Measurements from ENCODE around the gene THADA. TPM values are rescaled to one million over a fixed set of nuclear protein-coding genes. Genes with fewer than 3 reads are reported as not detected.

THADA gene
- total and polyA plus RNA-seq, 12 donors = 7.5 to 18.0 (median 15.2) TPM

GRCh38 chr2:43293744-43294695 is 301.8 kb downstream of the THADA start:
- peak in 1 of 2 donors; percentile 37 for DNase-seq
- Histone ChIP-seq H3K27ac (peak overlapping the region in 9 of 10 donors; percentile 5 to 82 (median 56)), H3K9me3 (no peaks in the 10 kb centered on the region), H3K4me3 (no peak overlapping the region), H3K36me3 (peaks cover 0 to 38% (median 0%) of the 10 kb centered on the region in 9 donors), H3K27me3 (no peaks in the 10 kb centered on the region), H3K4me1 (peaks cover 3 to 37% (median 16%) of the 10 kb centered on the region in 9 donors)
- no peak for TF ChIP-seq CTCF (IDR thresholded peaks at IDR 0.05)
- intact Hi-C loops (cut with DNase I) = no loop called here
- 65 to 69% methylated on average over 6 of the region's 6 CpGs for WGBS, 2 donors
- ATAC-seq = peak; percentile 62 to 96 (median 89)

GRCh38 chr2:43292851-43293743 is 302.7 kb downstream of the THADA start:
- no peak for ATAC-seq
- no peak for TF ChIP-seq CTCF (IDR thresholded peaks at IDR 0.05)
- H3K4me1 ChIP-seq = peaks cover 3 to 44% (median 16%) of the 10 kb centered on the region in 9 donors
- WGBS, 2 donors = 87 to 92% methylated on average over 11 of the region's 11 CpGs
- peaks cover 0 to 47% (median 0%) of the 10 kb centered on the region in 9 donors for H3K36me3 ChIP-seq
- no peak overlapping the region for H3K4me3 ChIP-seq
- H3K27me3 ChIP-seq = no peaks in the 10 kb centered on the region
- intact Hi-C loops (cut with DNase I) = no loop called here
- H3K27ac ChIP-seq = peak overlapping the region in 6 of 10 donors; percentile 36 to 82 (median 62)
- H3K9me3 ChIP-seq = no peaks in the 10 kb centered on the region
- DNase-seq = no peak

GRCh38 chr2:43292297-43292696 is 303.5 kb downstream of the THADA start:
- no peak for DNase-seq
- H3K36me3 ChIP-seq = peaks cover 0 to 55% (median 0%) of the 10 kb centered on the region in 9 donors
- 100% methylated on average over 1 of the region's 1 CpG for WGBS, 2 donors
- no peaks in the 10 kb centered on the region for H3K9me3 ChIP-seq
- no peak overlapping the region for H3K4me3 ChIP-seq
- H3K27me3 ChIP-seq = no peaks in the 10 kb centered on the region
- intact Hi-C loops (cut with DNase I) = no loop called here
- no peak for ATAC-seq
- TF ChIP-seq CTCF (IDR thresholded peaks at IDR 0.05) = no peak
- no peak overlapping the region for H3K27ac ChIP-seq
- H3K4me1 ChIP-seq = peaks cover 3 to 44% (median 16%) of the 10 kb centered on the region in 9 donors

GRCh38 chr2:43289331-43289730 is 306.5 kb downstream of the THADA start:
- intact Hi-C loops (cut with DNase I) = no loop called here
- Histone ChIP-seq H3K27me3 (no peaks in the 10 kb centered on the region), H3K27ac (no peak overlapping the region), H3K4me1 (peaks cover 0 to 29% (median 7%) of the 10 kb centered on the region in 9 donors), H3K4me3 (no peak overlapping the region), H3K36me3 (peaks cover 0 to 85% (median 23%) of the 10 kb centered on the region in 9 donors), H3K9me3 (peaks cover 0 to 11% (median 3%) of the 10 kb centered on the region in 11 donors)
- 89 to 93% methylated on average over 4 of the region's 4 CpGs for WGBS, 2 donors
- TF ChIP-seq CTCF (IDR thresholded peaks at IDR 0.05) = no peak
- ATAC-seq = no peak
- DNase-seq = no peak

Measured in heart right ventricle (tissue), 16 donors.